H1 (cell line): Measurements from ENCODE around the gene ADPRS. TPM values are rescaled to one million over a fixed set of nuclear protein-coding genes. Genes with fewer than 3 reads are reported as not detected.

Experiments
- CHD7 ChIP-seq: fragments of 300-600 bp; sonication (generic); IDR thresholded peaks from 2 replicates; pipeline ENCODE4 v1.7.1; 2012; ENCODE audit warnings: low read length, moderate library complexity, mild to moderate bottlenecking, inconsistent platforms; ENCODE audit not compliant: insufficient replicate concordance
- EGR1 ChIP-seq: IDR thresholded peaks from 2 replicates; pipeline ENCODE4 v1.6.1; 2011; ENCODE audit warnings: low read depth, low read length, borderline replicate concordance
- RAD21 ChIP-seq, 2 experiments: IDR thresholded peaks in 1 of 2; conservative IDR thresholded peaks in 1 of 2; 2 replicates each; pipeline ENCODE4 v1.6.1; 2011; ENCODE audit warnings: low read depth in 2 of 2, low read length in 2 of 2, improper control_type of control experiment in 1 of 2, inconsistent platforms in 1 of 2, mild to moderate bottlenecking in 1 of 2, moderate library complexity in 1 of 2
- polyA plus RNA-seq, 7 experiments: library from polyadenylated mRNA; depleted of rRNA in 3 of 7; stranded (reverse) in 5 of 7; unstranded in 2 of 7; fragments of >200 nt in 5 of 7; fragments of 200-250 nt in 2 of 7; gene quantifications; 1 replicate in 5 of 7; 2 replicates in 1 of 7; 4 replicates in 1 of 7; pipeline versions ENCODE4 v1.2.1 to v1.2.3, GENCODE V29; 2011 to 2013; ENCODE audit warnings: missing spikeins in 2 of 7, mixed read lengths in 2 of 7
- total RNA-seq: library from RNA; stranded (reverse); fragmentation: NEBNext Ultra II Directional; extraction: Animal tissue kit (Norgen Biotek cat#: 25700); gene quantifications from 2 replicates; pipeline ENCODE4 v1.2.1, GENCODE V29; 2021
- TF ChIP-seq, protein P1 (sequence below), 3 experiments: IDR thresholded peaks; 1 replicate in 2 of 3; 2 replicates in 1 of 3; pipeline versions ENCODE4 v1.5.1 to v1.6.1; 2011; ENCODE audit warnings: low read length in 3 of 3, mild to moderate bottlenecking in 3 of 3, inconsistent platforms in 2 of 3, low read depth in 1 of 3, moderate library complexity in 1 of 3; ENCODE audit not compliant: insufficient read depth in 1 of 3; ENCODE audit errors: control extremely low read depth in 1 of 3
- TF ChIP-seq, protein P2 (sequence below): IDR thresholded peaks from 2 replicates; pipeline ENCODE4 v1.6.1; 2012; ENCODE audit warnings: inconsistent platforms

The ADPRS gene
- total and polyA plus RNA-seq, 2 of the 8 experiments (the other 6 are each of a cell fraction or from before 2014, with no cell fraction given) = 22.9 to 38.1 TPM

- TF ChIP-seq, protein P1, sequence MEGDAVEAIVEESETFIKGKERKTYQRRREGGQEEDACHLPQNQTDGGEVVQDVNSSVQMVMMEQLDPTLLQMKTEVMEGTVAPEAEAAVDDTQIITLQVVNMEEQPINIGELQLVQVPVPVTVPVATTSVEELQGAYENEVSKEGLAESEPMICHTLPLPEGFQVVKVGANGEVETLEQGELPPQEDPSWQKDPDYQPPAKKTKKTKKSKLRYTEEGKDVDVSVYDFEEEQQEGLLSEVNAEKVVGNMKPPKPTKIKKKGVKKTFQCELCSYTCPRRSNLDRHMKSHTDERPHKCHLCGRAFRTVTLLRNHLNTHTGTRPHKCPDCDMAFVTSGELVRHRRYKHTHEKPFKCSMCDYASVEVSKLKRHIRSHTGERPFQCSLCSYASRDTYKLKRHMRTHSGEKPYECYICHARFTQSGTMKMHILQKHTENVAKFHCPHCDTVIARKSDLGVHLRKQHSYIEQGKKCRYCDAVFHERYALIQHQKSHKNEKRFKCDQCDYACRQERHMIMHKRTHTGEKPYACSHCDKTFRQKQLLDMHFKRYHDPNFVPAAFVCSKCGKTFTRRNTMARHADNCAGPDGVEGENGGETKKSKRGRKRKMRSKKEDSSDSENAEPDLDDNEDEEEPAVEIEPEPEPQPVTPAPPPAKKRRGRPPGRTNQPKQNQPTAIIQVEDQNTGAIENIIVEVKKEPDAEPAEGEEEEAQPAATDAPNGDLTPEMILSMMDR (IDR thresholded peaks at IDR 0.05; ENCODE audit: control extremely low read depth in 1 of 3, insufficient read depth in 1 of 3, low read depth in 1 of 3, low read length in 3 of 3) = peak in 2 of 3 experiments; percentile 79 to 81; a peak in 3 of 4 replicates
- TF ChIP-seq RAD21 (IDR thresholded peaks at IDR 0.05 in 1 of 2, conservative IDR thresholded peaks at IDR 0.05 in 1 of 2; ENCODE audit: low read depth in 2 of 2, low read length in 2 of 2) = peak; percentile 42 to 59
- no peak for TF ChIP-seq EGR1
- no peak for TF ChIP-seq CHD7
- TF ChIP-seq, protein P2, sequence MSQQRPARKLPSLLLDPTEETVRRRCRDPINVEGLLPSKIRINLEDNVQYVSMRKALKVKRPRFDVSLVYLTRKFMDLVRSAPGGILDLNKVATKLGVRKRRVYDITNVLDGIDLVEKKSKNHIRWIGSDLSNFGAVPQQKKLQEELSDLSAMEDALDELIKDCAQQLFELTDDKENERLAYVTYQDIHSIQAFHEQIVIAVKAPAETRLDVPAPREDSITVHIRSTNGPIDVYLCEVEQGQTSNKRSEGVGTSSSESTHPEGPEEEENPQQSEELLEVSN = no peak
Measured at GRCh38 chr1:36096500-36097432, 8.1 kb downstream of the ADPRS start (continued).
